IPS-18a (cell line): ENCODE measurements around the gene KLHL40.

Source experiments
- H3K27ac ChIP-seq: one replicate; pipeline ENCODE4 v1.5.1; 2013; ENCODE audit warnings: low read length
- H3K27me3 ChIP-seq: one replicate; pipeline ENCODE4 v1.6.1; 2013; ENCODE audit warnings: mild to moderate bottlenecking, low read length; ENCODE audit not compliant: control insufficient read depth, insufficient read depth
- H3K36me3 ChIP-seq: one replicate; pipeline ENCODE4 v1.6.1; 2013; ENCODE audit warnings: low read depth, low read length; ENCODE audit not compliant: control insufficient read depth
- H3K4me1 ChIP-seq: one replicate; pipeline ENCODE4 v1.6.1; 2013; ENCODE audit warnings: low read depth, low read length; ENCODE audit not compliant: control insufficient read depth
- H3K4me3 ChIP-seq: one replicate; pipeline ENCODE4 v1.5.1; 2013; ENCODE audit warnings: low read length
- H3K9ac ChIP-seq: one replicate; pipeline ENCODE4 v1.6.1; 2013; ENCODE audit warnings: mild to moderate bottlenecking, low read length, moderate library complexity
- H3K9me3 ChIP-seq: one replicate; pipeline ENCODE4 v1.6.1; 2013; ENCODE audit warnings: low read depth, low read length; ENCODE audit not compliant: control insufficient read depth

Gene KLHL40

DNA sequence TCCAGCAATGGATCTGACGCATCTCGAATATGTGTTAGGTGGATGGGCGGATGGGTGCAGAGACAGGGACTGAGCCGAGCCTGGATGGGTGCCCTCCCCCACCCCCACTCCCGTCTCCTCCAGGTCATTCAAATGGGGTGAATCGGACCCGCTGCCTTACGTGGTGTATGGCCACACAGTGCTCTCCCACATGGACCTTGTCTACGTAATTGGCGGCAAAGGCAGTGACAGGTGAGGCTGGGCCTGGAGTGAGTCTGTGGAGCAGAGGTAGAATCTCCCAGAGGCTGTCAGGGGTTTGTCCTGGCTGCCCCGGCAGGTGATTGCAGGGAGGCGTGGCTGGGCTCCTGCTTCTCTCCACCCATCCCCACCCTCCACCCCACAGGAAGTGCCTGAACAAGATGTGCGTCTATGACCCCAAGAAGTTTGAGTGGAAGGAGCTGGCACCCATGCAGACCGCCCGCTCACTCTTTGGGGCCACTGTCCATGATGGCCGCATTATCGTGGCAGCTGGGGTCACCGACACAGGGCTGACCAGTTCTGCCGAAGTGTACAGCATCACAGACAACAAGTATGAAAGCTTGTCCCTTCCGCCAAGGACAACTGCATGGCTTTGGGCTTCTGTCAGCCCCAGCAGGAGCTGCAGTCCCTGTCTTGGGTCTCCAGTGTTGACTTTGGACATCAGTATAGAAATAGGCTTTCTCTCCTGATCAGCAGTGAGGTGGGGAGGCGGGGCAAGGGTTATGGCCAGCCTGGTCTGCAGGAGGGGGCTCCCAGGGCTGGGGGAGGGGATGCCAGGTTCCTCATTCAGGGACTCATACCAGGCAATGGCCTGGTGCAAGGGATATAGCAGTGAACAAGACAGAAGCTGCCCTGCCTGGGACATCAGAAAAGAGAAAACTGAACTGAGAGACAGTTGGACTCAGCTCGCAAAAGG, 3.4 kb downstream of the KLHL40 start:
- H3K4me3 ChIP-seq: no peak overlapping the region
- no peaks in the 10 kb centered on the region for H3K27me3 ChIP-seq
- no peaks in the 10 kb centered on the region for H3K9me3 ChIP-seq
- peaks cover 5% of the 10 kb centered on the region for H3K4me1 ChIP-seq
- no peaks in the 10 kb centered on the region for H3K36me3 ChIP-seq
- H3K27ac ChIP-seq: no peak overlapping the region
- H3K9ac ChIP-seq: no peak overlapping the region

DNA sequence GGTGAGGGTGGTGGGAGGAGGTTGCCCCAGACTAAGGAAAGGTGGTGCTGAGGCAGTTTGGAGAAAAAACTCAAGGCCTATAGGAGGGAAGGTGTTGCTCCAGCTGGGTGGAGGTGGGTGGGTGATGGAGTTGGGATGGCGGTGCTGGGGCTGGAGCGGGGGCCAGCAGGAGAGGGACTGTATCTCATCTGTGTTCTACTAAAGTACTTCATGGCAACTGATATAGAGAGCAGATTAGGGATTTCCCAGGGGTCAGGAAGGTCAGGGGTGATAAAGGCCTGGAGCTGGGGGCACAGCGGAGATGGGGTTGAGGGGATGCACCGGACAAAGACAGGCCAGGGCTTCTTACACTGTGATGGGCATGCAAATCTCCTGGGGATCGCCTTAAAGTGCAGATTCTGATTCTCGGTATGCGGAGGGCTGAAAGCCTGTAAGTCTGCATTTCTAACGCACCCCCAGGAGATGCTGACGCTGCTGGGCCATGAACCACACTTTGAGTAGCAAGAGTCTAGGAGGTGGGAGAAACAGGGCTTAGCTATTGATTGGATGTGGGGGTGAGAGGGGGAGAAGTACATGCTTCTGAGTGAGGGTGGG, 4.2 kb downstream of the KLHL40 start:
- H3K27me3 ChIP-seq: no peaks in the 10 kb centered on the region
- no peak overlapping the region for H3K4me3 ChIP-seq
- no peak overlapping the region for H3K9ac ChIP-seq
- no peaks in the 10 kb centered on the region for H3K9me3 ChIP-seq
- H3K27ac ChIP-seq: no peak overlapping the region
- peaks cover 5% of the 10 kb centered on the region for H3K4me1 ChIP-seq
- no peaks in the 10 kb centered on the region for H3K36me3 ChIP-seq

DNA sequence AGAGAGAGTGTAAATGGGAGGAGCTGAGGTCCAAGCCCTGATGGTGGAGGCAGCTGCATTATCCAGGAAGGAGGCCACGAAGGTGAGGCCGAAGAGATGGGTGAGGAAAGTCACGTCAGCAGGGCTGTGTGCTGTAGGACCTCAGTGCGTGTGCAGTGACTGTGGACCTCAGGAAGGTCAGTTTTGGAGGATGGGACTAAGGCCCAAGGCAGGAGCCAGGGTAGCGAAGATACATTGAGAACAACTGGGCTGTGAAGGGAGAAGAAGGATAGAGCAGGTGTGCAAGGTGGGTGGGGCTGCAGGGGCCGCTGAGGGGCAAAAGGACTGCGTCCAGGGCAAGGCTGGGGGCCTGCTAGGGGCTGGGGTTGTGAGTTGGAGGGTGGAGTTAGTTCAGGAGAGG, 4.9 kb downstream of the KLHL40 start:
- Histone ChIP-seq H3K9me3 (no peaks in the 10 kb centered on the region), H3K4me1 (peaks cover 5% of the 10 kb centered on the region), H3K9ac (no peak overlapping the region), H3K4me3 (no peak overlapping the region), H3K27ac (no peak overlapping the region), H3K27me3 (no peaks in the 10 kb centered on the region), H3K36me3 (no peaks in the 10 kb centered on the region)

DNA sequence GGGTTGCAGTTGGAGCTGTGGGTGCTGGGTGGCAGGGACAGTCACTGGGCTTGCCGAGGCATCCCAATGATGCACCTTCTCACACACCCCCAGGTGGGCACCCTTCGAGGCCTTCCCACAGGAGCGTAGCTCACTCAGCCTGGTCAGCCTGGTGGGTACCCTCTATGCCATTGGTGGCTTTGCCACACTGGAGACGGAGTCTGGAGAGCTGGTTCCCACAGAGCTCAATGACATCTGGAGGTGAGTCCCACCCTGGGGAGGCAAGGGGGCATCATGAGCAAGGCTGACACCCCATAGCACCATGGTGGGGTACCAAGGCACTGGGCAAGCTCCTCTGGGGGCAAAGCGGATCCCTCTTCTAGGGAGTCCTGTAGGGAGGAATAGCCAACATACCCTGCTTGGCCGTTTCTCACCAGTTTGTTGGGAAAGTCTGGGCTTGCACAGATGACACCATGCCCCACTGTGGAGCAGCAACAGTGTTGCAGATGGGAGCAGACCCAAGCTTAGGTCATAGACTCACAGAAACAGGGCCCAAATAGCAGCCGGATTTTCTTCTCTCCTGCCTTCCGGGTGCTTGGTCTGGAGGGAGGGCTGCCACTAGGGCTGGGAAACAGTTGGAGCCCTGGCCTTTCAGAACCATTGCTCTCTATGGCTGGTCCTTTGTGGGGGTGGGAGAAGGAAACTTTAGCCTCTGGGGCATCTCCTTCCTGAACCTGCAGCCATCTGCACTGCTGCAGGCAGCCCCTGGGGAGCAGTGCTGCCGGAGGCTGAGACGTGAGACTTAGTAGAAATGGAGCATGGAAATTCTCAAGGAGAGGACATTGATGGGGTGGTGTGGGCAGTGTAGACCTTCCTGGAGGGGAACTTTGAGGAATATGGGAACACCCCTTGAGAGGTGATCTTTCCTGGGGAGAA, 5.7 kb downstream of the KLHL40 start:
- Histone ChIP-seq H3K9me3 (no peaks in the 10 kb centered on the region), H3K4me3 (no peak overlapping the region), H3K27ac (no peak overlapping the region), H3K4me1 (peaks cover 5% of the 10 kb centered on the region), H3K9ac (no peak overlapping the region), H3K36me3 (no peaks in the 10 kb centered on the region), H3K27me3 (no peaks in the 10 kb centered on the region)

DNA sequence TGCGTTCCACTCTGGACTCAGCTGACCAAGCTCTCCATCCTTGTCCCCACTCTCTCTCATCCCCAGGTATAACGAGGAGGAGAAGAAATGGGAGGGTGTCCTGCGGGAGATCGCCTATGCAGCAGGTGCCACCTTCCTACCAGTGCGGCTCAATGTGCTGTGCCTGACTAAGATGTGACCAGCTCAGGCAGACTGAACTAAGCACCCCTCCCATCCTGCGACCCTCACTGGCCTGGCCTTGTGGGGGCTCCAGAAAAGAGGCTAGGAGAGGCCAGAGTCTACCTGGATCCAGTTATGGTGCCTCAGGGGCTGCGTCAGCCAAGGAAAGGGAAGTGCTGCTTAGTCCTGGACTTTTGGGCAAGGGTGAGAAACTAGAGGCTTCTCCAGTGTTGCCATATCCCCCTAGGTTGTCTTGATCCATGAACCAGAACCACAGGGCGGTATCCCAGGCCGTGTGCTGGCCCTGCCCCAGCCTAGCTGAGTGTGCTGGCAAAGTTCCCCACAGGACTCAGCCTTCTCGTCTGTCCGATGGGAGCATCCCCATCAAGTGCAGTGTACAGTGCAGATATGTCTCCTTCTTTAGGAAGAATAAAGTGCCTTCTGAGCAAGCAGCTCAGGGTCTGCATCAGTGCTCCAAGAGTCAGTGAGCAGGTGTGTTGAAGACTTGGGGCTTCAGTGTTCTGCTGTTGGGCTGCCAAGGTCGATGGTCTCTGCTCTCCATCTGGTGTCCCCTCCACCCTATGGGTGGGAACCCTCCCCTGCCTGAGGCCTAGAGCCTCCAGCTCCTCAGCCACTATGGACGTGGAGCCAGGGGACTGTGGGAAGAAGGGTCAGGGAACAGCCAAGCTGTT, 6.7 kb downstream of the KLHL40 start:
- Histone ChIP-seq H3K36me3 (no peaks in the 10 kb centered on the region), H3K4me3 (no peak overlapping the region), H3K9ac (no peak overlapping the region), H3K27me3 (no peaks in the 10 kb centered on the region), H3K4me1 (peaks cover 5% of the 10 kb centered on the region), H3K27ac (no peak overlapping the region), H3K9me3 (no peaks in the 10 kb centered on the region)

DNA sequence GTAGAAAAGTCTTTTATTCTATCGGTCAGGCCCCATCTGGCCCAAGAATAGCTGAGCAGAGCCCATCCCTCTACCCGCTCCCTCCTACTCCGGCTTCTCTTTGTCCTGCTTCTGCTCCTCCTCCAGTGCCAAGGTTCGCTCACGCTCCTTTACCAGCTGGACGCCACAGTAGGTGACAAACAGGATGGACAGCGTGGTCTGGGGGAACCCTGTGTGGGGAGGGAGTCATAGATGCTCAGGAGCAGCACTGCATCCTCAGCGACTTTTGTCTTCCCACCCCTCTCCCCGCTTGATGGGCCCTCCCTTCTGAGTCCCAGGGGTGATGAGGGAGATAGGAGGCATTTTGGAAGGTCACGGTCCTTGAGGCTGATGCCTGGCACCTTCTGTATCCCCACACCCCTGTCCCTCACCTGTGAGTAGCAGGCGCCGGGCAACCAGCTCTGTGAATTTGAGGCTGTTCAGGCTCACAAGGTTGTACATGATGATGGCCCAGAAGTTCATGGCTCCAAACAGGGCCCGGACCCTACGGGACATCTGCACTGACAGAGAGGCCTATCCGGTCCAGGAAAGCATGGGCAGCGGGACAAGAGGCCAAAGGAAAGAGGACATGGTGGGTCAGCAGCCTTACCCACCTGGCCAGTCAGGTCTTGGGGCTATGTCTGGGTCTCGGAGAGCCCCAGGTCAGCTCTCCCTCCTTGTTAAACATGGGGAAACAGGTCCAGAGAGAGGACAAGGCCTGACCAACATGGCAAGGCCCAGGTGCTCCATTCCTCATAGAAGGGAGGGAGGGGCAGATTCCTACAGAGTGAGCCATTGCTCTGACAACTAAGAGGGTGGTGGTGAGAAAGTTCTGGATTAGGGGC, 7.6 kb downstream of the KLHL40 start:
- H3K27me3 ChIP-seq: no peaks in the 10 kb centered on the region

DNA sequence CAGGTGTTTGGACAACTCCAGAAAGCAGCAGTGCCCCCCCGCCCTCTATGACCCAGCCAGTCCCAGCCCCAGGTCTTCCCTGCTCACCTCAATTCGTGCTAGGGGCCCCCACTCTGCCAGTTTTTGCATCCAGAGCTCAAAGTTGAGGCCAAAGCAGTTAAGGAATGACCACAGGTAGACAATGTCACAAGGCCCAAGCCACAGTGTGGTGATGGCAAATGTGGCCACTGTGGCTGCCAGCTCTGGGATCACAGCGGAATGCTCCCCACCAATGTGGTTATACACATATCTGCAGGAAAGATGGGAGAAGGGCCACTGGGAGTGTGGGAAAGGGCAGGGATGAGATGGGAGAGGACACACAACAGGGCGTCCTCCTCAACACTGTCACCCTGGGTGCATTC, 8.2 kb downstream of the KLHL40 start:
- H3K36me3 ChIP-seq: no peaks in the 10 kb centered on the region
- no peaks in the 10 kb centered on the region for H3K9me3 ChIP-seq
- H3K4me3 ChIP-seq: no peak overlapping the region

More for the DNA sequence above, 7.6 kb downstream of the KLHL40 start:
- no peak overlapping the region for H3K27ac ChIP-seq
- no peaks in the 10 kb centered on the region for H3K9me3 ChIP-seq
- H3K9ac ChIP-seq: no peak overlapping the region
- H3K4me3 ChIP-seq: no peak overlapping the region
- peaks cover 5% of the 10 kb centered on the region for H3K4me1 ChIP-seq
- no peaks in the 10 kb centered on the region for H3K36me3 ChIP-seq

DNA sequence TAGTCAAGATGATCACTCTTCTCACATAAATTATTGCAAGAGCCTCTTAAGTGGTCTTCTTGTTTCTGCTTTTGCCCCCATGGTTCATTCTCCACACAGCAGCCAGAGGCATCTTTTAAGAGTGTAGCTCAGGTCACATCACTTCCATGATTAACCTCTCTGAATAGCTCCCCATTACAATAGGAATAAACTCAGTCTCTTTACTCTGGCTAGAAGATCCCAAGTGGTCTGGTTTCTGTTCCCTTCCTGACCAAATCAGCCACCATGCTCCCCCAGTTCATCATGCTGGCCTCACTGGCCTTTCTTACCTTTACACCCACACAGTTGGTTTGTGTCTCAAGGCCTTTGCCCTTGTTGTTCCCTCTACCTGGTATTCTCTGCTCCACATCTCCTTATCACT, 9.0 kb downstream of the KLHL40 start:
- no peaks in the 10 kb centered on the region for H3K9me3 ChIP-seq
- H3K36me3 ChIP-seq: no peaks in the 10 kb centered on the region
- H3K9ac ChIP-seq: no peak overlapping the region
- no peak overlapping the region for H3K27ac ChIP-seq
- H3K27me3 ChIP-seq: no peaks in the 10 kb centered on the region
- H3K4me1 ChIP-seq: peaks cover 5% of the 10 kb centered on the region
- no peak overlapping the region for H3K4me3 ChIP-seq

More for the DNA sequence above, 8.2 kb downstream of the KLHL40 start:
- H3K27me3 ChIP-seq: no peaks in the 10 kb centered on the region
- no peak overlapping the region for H3K27ac ChIP-seq
- no peak overlapping the region for H3K9ac ChIP-seq
- peaks cover 5% of the 10 kb centered on the region for H3K4me1 ChIP-seq

DNA sequence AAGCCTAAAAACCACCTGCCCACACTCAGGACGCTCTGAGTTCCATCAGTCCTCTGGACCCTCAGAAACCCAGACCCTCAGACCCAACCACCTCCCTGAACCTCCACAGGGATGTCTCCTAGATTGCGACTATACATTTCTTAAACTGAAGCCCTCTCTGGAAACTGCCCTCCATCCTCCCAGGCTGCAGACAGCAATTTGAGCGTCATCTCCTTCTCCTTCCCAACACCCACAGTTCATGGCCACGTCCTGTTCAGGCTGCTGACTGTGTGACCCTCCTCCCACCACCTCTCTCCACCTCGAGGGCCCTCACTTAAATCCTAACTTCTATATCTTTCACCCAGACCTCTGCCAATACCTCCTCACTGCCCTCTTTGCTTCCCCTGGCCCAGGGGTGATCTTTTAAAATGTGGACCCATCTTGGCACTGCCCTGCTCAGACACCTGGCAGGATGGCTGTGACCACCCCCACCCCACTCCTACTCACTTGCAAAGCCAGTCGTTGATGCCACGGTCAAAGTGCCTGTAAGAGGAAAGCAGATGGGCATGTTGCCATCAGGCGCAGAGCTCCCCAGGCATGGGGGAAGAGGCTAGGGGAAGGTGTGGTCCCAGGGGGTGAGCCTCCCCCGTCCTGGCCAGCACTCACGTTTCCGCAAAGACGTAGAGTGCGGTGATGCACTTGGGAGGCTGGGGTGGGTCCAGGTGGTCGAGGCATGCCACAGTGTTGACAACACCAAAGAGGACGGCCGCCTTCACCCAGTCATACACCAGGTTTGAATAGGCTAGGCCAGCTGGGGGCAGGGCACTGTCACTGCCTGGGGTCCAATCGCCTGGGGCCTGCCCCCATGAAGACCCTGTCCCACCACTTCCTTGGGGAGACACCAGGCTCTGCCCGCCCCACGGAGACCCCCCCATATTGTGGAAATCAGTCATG, 11.3 kb downstream of the KLHL40 start:
- no peaks in the 10 kb centered on the region for H3K27me3 ChIP-seq
- H3K4me1 ChIP-seq: no peaks in the 10 kb centered on the region
- H3K36me3 ChIP-seq: no peaks in the 10 kb centered on the region
- H3K9ac ChIP-seq: no peak overlapping the region
- H3K4me3 ChIP-seq: no peak overlapping the region
- H3K27ac ChIP-seq: no peak overlapping the region
- no peaks in the 10 kb centered on the region for H3K9me3 ChIP-seq
